WI38 (cell line): ENCODE results near the gene SPINK2.

ENCODE experiments used
- H3K4me3 ChIP-seq: 2 replicates; pipeline ENCODE4 v1.5.1; 2011; ENCODE audit warnings: low read depth, mild to moderate bottlenecking, control low read depth, low read length
- TF ChIP-seq, protein P1 (sequence below): IDR thresholded peaks from 2 replicates; pipeline ENCODE4 v1.5.1; 2012; ENCODE audit warnings: low read depth, mild to moderate bottlenecking, control low read depth, low read length

The SPINK2 gene

DNA sequence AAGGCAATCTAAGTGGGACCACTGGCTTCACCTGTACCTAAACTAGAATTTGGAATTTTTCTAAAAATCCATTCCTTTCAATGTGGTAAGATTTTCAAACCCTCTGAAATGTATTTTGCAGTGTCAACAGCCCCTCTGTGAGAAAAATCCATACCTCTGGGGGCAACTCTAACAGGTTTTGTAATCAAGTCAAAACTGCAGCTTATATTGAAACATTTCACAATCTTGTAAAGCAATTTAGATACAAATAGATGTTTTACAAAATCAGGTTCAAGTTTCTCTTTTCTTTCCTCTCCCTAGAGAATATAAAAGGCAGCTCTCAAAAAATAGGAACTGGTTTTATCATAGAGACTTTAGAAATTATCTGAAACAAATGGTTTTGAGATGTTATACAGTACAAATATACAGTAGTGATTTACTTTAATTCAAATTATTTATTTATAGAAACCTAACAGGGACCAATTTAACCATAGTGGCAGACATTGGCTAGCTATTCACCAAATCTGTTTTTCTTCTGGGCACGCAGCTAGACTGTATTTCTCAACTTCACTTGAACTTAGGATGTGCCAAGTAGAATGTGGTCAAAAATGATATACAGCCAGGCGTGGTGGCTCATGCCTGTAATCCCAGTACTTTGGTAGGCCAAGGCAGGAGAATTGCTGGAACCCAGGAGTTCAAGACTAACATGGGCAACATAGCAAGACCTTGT, 36.3 kb upstream of the SPINK2 start:
- H3K4me3 ChIP-seq = no peak overlapping the region
- TF ChIP-seq, protein P1, sequence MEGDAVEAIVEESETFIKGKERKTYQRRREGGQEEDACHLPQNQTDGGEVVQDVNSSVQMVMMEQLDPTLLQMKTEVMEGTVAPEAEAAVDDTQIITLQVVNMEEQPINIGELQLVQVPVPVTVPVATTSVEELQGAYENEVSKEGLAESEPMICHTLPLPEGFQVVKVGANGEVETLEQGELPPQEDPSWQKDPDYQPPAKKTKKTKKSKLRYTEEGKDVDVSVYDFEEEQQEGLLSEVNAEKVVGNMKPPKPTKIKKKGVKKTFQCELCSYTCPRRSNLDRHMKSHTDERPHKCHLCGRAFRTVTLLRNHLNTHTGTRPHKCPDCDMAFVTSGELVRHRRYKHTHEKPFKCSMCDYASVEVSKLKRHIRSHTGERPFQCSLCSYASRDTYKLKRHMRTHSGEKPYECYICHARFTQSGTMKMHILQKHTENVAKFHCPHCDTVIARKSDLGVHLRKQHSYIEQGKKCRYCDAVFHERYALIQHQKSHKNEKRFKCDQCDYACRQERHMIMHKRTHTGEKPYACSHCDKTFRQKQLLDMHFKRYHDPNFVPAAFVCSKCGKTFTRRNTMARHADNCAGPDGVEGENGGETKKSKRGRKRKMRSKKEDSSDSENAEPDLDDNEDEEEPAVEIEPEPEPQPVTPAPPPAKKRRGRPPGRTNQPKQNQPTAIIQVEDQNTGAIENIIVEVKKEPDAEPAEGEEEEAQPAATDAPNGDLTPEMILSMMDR = no peak

DNA sequence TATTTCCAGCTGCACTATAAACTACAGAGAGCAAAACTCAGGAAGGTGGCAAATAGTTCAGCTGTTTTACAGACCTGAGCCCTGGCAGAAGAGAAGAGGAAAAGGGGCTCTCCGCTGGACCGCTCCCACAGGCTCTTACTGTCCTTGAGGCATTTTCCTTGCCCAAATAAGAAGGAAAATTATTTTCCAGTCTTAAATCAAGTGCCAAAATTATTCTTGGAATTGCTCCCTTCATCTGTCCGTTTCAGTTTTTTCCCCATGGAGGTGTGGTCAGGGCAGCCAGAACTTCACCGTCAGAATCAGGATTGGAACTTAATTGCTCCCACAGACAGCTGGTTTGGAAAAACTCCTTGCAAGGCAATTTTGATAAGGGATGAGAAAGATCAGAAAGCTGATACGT, 35.2 kb upstream of the SPINK2 start:
- TF ChIP-seq, protein P1 = no peak
- H3K4me3 ChIP-seq = no peak overlapping the region

DNA sequence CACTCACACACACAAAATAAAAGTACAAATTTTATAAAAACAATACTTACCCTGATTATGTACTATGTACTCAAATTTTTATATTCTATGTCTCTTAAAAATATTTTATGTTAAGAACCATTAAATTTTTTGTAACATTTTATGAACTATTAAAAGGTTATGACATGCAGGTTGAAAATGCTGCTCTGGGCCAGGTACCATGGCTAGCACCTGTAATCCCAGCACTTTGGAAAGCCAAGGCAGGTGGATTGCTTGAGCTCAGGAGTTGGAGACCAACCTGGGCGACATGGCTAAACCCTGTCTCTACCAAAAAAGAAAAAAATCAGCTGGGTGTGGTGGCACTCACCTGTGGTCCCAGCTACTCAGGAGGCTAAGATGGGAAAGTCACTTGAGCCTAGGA, 29.4 kb upstream of the SPINK2 start:
- H3K4me3 ChIP-seq = no peak overlapping the region
- TF ChIP-seq, protein P1 = no peak

DNA sequence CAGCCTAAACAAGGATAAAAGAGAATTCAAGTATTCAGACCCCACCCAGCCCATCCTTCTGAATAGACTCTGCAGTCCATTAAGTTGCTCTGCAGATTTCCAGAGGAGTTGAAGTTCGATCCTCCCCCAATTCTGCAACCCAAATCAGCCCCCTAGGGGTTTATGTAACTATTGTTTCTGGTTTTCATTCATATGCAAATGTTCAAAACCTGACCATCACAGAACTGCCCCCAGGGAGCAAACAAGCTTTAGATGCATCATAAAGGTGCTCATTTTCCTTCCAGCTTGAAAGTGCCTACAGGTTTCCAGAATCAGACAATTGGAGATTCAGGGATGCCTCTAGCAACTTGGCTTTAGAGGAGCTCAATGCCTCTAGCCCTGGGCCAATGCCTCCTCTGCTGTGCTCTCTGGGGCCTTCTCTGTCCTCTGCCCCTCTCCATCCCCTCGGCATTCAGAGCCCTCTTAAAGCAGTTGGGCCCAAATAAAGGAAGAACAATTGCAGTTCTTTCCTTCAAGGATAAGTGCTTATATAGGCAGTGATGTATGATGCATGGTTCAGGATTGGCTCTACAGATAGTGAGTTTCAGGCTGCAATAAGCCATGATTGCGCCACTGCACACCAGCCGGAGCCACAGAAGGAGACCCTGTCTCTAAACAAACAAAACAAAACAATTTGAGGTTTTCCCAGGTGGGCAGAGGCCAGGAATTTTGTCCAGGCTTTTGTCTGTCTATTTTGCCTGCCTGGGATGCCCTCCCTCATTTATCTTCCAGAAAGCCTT, 23.5 kb upstream of the SPINK2 start:
- TF ChIP-seq, protein P1 = no peak
- no peak overlapping the region for H3K4me3 ChIP-seq

DNA sequence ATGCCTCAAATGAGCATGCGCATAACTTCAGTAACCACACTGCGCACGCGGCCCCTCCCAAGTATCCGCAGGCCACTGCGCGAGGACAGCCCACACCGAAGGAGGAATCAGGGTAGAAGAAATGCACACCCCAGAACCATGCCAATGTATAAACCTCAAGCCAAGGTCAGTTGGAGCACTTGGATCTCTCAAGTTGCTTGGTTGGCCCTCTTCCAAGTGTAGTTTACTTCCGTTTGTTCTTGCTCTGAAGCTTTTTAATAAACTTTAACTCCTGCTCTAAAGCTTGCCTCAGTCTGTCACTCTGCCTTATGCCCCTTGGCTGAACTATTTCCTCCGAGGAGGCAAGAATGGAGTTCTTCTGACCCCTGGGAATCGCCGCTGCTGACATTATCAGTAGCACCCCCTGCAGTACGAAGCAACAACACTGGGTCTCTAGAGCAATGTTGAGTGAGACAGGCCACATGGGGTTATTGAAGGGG, 22.0 kb upstream of the SPINK2 start:
- TF ChIP-seq, protein P1 = no peak
- no peak overlapping the region for H3K4me3 ChIP-seq

DNA sequence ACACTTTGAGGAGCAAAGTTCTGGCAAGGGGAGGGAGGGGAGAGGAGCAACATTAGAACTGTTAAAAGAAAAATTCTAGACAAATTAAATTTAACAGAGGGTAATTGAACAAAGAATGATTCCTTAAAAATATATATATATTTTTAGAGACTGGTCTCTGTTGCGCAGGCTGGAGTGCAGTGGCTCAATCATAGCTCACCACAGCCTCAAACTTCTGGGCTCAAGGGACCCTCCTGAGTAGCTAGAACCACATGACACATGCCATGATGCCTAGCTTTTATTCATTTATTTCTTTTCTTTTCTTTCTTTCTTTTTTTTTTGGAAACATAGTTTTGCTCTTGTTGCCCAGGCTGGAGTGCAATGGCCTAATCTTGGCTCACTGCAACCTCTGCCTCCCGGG, 19.1 kb upstream of the SPINK2 start:
- H3K4me3 ChIP-seq = no peak overlapping the region
- TF ChIP-seq, protein P1 = no peak
